GM23248 (cell line): ENCODE data around the gene ASB10. TPM values are rescaled to one million over a fixed set of nuclear protein-coding genes. Genes with fewer than 3 reads are reported as not detected.

Experiments used
- DNase-seq: peaks from one replicate; pipeline ENCODE4 v3.0.0-alpha.2; 2015
- H2AFZ ChIP-seq: fragments of 200-600 bp; sonication (generic); 2 replicates; pipeline ENCODE4 v1.6.1; 2016; ENCODE audit warnings: antibody characterized with exemption
- H3F3A ChIP-seq: fragments of 200-600 bp; sonication (generic); 2 replicates; pipeline ENCODE4 v1.6.1; 2016; ENCODE audit warnings: mild to moderate bottlenecking, antibody characterized with exemption, mixed run types; ENCODE audit not compliant: insufficient read depth
- H3K27ac ChIP-seq: fragments of 200-600 bp; sonication (generic); 2 replicates; pipeline ENCODE4 v1.5.1; 2016; ENCODE audit warnings: mild to moderate bottlenecking
- H3K27me3 ChIP-seq: fragments of 200-600 bp; sonication (generic); replicated peaks from 2 replicates; pipeline ENCODE4 v1.6.1; 2016; ENCODE audit warnings: mild to moderate bottlenecking; ENCODE audit not compliant: insufficient read depth
- H3K36me3 ChIP-seq: fragments of 200-600 bp; sonication (generic); 2 replicates; pipeline ENCODE4 v1.6.1; 2016; ENCODE audit warnings: low read depth, mild to moderate bottlenecking
- H3K4me1 ChIP-seq: fragments of 200-600 bp; sonication (generic); 2 replicates; pipeline ENCODE4 v1.6.1; 2016; ENCODE audit warnings: mild to moderate bottlenecking; ENCODE audit not compliant: insufficient read depth
- H3K4me2 ChIP-seq: fragments of 200-600 bp; sonication (generic); one replicate; pipeline ENCODE4 v1.6.1; 2016; ENCODE audit warnings: mild to moderate bottlenecking; ENCODE audit not compliant: unreplicated experiment
- H3K4me3 ChIP-seq: fragments of 200-600 bp; sonication (generic); 2 replicates; pipeline ENCODE4 v1.5.1; 2016; ENCODE audit warnings: mild to moderate bottlenecking
- H3K79me2 ChIP-seq: fragments of 200-600 bp; sonication (generic); 2 replicates; pipeline ENCODE4 v1.6.1; 2016; ENCODE audit warnings: mild to moderate bottlenecking; ENCODE audit not compliant: insufficient read depth
- H3K9ac ChIP-seq: fragments of 200-600 bp; sonication (generic); 2 replicates; pipeline ENCODE4 v1.6.1; 2016; ENCODE audit warnings: mild to moderate bottlenecking
- H3K9me2 ChIP-seq: fragments of 200-600 bp; sonication (generic); 2 replicates; pipeline ENCODE4 v1.6.1; 2016; ENCODE audit warnings: mixed run types, mild to moderate bottlenecking, moderate library complexity; ENCODE audit not compliant: insufficient read depth
- H3K9me3 ChIP-seq: fragments of 200-600 bp; sonication (generic); one replicate; pipeline ENCODE4 v1.6.1; 2017; ENCODE audit warnings: low read depth
- H4K20me1 ChIP-seq: fragments of 200-600 bp; sonication (generic); 2 replicates; pipeline ENCODE4 v1.6.0; 2016; ENCODE audit not compliant: insufficient read depth
- EZH2 ChIP-seq: fragments of 200-600 bp; sonication (generic); IDR thresholded peaks from 2 replicates; pipeline ENCODE4 v1.6.1; 2018; ENCODE audit warnings: antibody characterized with exemption, mild to moderate bottlenecking; ENCODE audit not compliant: insufficient read depth, poor library complexity, severe bottlenecking
- EZH2phosphoT487 ChIP-seq: fragments of 200-600 bp; sonication (generic); IDR thresholded peaks from 2 replicates; pipeline ENCODE4 v1.6.1; 2018; ENCODE audit warnings: antibody characterized with exemption, moderate library complexity, mild to moderate bottlenecking, low read depth; ENCODE audit not compliant: insufficient read depth
- WGBS, 2 experiments: methylation state at CpG; one replicate each; pipeline ENCODE4 v1.1.6; 2015 to 2017; ENCODE audit warnings: low lambda C conversion rate in 2 of 2, low coverage in 1 of 2; ENCODE audit errors: missing lambda C conversion rate in 2 of 2; 5-methylcytosine and 5-hydroxymethylcytosine counted together
- in situ Hi-C: fragments of 300-500 bp; cut with MboI; formaldehyde crosslinking; loops from 2 replicates; pipeline ENCODE4 v1.15.0; 2020
- polyA plus RNA-seq: library from polyadenylated mRNA; unstranded; fragments of >200 nt; fragmentation: Nextera tagmentation; extraction: Ambion mirVana; gene quantifications from 2 replicates; pipeline ENCODE4 v1.2.1, GENCODE V29; 2016
- total RNA-seq: library from RNA; depleted of rRNA; stranded (reverse); fragments of >200 nt; shearing (Covaris generic); gene quantifications from 2 replicates; pipeline ENCODE4 v1.2.3, GENCODE V29; 2014

The ASB10 gene
- total and polyA plus RNA-seq, 2 experiments from 2014 or later = not detected

- TF ChIP-seq EZH2phosphoT487 (no peak), EZH2 (no peak)
- peaks cover 59% of the 10 kb centered on the region for H3K27me3 ChIP-seq
- in situ Hi-C loops = no loop called here
- H3K36me3 ChIP-seq = no peaks in the 10 kb centered on the region
- whole genome bisulfite sequencing, 2 experiments = 66 to 69% methylated on average over 23 of the region's 23 CpGs
- H2AFZ ChIP-seq = no peak overlapping the region
- no peak for DNase-seq
- H3K4me1 ChIP-seq = no peaks in the 10 kb centered on the region
- H3K4me2 ChIP-seq = no peak overlapping the region
- no peaks in the 10 kb centered on the region for H3F3A ChIP-seq
- no peaks in the 10 kb centered on the region for H4K20me1 ChIP-seq
- no peak overlapping the region for H3K9ac ChIP-seq
- no peak overlapping the region for H3K4me3 ChIP-seq
- H3K9me3 ChIP-seq = no peaks in the 10 kb centered on the region
- no peak overlapping the region for H3K27ac ChIP-seq
- no peaks in the 10 kb centered on the region for H3K9me2 ChIP-seq
- no peaks in the 10 kb centered on the region for H3K79me2 ChIP-seq
Measured at GRCh38 chr7:151175793-151176311, 11.2 kb downstream of the ASB10 start.

GRCh38 chr7:151175047-151175792 is 11.8 kb downstream of the ASB10 start:
- in situ Hi-C loops = no loop called here
- no peak for DNase-seq
- Histone ChIP-seq H3K4me2 (no peak overlapping the region), H3K9ac (no peak overlapping the region), H2AFZ (no peak overlapping the region), H3F3A (no peaks in the 10 kb centered on the region), H4K20me1 (no peaks in the 10 kb centered on the region), H3K36me3 (no peaks in the 10 kb centered on the region), H3K4me1 (no peaks in the 10 kb centered on the region), H3K9me2 (no peaks in the 10 kb centered on the region), H3K4me3 (no peak overlapping the region), H3K27me3 (peaks cover 66% of the 10 kb centered on the region), H3K79me2 (no peaks in the 10 kb centered on the region), H3K27ac (no peak overlapping the region), H3K9me3 (no peaks in the 10 kb centered on the region)
- WGBS, 2 experiments = 76 to 79% methylated on average over 16 of the region's 16 CpGs
- no peak for TF ChIP-seq EZH2
- no peak for TF ChIP-seq EZH2phosphoT487

- Histone ChIP-seq H3K9me3 (no peaks in the 10 kb centered on the region), H3K4me2 (no peak overlapping the region), H3K27me3 (peaks cover 72% of the 10 kb centered on the region), H3K9ac (no peak overlapping the region), H3K9me2 (no peaks in the 10 kb centered on the region), H3K4me3 (no peak overlapping the region), H3K79me2 (no peaks in the 10 kb centered on the region), H3K4me1 (no peaks in the 10 kb centered on the region), H3K36me3 (no peaks in the 10 kb centered on the region), H3K27ac (no peak overlapping the region), H3F3A (no peaks in the 10 kb centered on the region), H2AFZ (no peak overlapping the region), H4K20me1 (no peaks in the 10 kb centered on the region)
- in situ Hi-C loops = no loop called here
- 39 to 44% methylated on average over 39 to 74 of the region's 77 CpGs for whole genome bisulfite sequencing, 2 experiments
- DNase-seq = peak; percentile 30
- TF ChIP-seq EZH2 (no peak), EZH2phosphoT487 (no peak)
Measured at GRCh38 chr7:151174246-151175046, 12.6 kb downstream of the ASB10 start.

GRCh38 chr7:151173386-151174245 is 13.4 kb downstream of the ASB10 start:
- 56 to 58% methylated on average over 33 to 43 of the region's 43 CpGs for WGBS, 2 experiments
- no peak overlapping the region for H2AFZ ChIP-seq
- in situ Hi-C loops = no loop called here

More at GRCh38 chr7:151173386-151174245, 13.4 kb downstream of the ASB10 start:
- Histone ChIP-seq H3K4me1 (no peaks in the 10 kb centered on the region), H3K27ac (no peak overlapping the region), H3F3A (no peaks in the 10 kb centered on the region), H3K79me2 (no peaks in the 10 kb centered on the region), H4K20me1 (no peaks in the 10 kb centered on the region), H3K9ac (no peak overlapping the region), H3K4me2 (no peak overlapping the region), H3K9me3 (no peaks in the 10 kb centered on the region), H3K36me3 (no peaks in the 10 kb centered on the region), H3K9me2 (no peaks in the 10 kb centered on the region), H3K4me3 (no peak overlapping the region), H3K27me3 (peaks cover 72% of the 10 kb centered on the region)
- TF ChIP-seq EZH2phosphoT487 (no peak), EZH2 (no peak)
- no peak for DNase-seq
